ENCODE data around the gene KATNB1. TPM values are rescaled to one million over a fixed set of nuclear protein-coding genes. Genes with fewer than 3 reads are reported as not detected.

KATNB1 gene
- total RNA-seq, 1 experiment from 2014 or later: 37.7 TPM

GRCh38 chr16:57695680-57696069 is 39.9 kb upstream of the KATNB1 start:
- Histone ChIP-seq H3K4me1 (ENCODE audit: insufficient read depth, low read length) (no peaks in the 10 kb centered on the region), H2AFZ (ENCODE audit: low read length) (no peak overlapping the region), H3K79me2 (ENCODE audit: low read length) (no peaks in the 10 kb centered on the region), H3K9me3 (ENCODE audit: low read length) (no peaks in the 10 kb centered on the region), H3K4me2 (ENCODE audit: low read length) (no peak overlapping the region), H3K27me3 (ENCODE audit: low read length) (no peaks in the 10 kb centered on the region), H3K36me3 (ENCODE audit: low read depth, low read length) (no peaks in the 10 kb centered on the region), H3K4me3 (ENCODE audit: low read length) (no peak overlapping the region), H3K9ac (ENCODE audit: low read length) (no peak overlapping the region), H3K9me2 (replicated peaks; ENCODE audit: low read length) (no peaks in the 10 kb centered on the region), H4K20me1 (ENCODE audit: low read length) (no peaks in the 10 kb centered on the region), H3K27ac (ENCODE audit: low read length) (no peak overlapping the region), H3F3A (ENCODE audit: low read length, unreplicated experiment) (no peaks in the 10 kb centered on the region)
- ChIA-PET CTCF (no interaction called here), POLR2A (ENCODE audit: unreplicated experiment) (no interaction called here)
- TF ChIP-seq EZH2 (IDR thresholded peaks at IDR 0.05; ENCODE audit: low read length, unreplicated experiment): no peak
- no peak for TF ChIP-seq CTCF (conservative IDR thresholded peaks at IDR 0.05; ENCODE audit: low read depth, low read length)
- no peak for TF ChIP-seq EZH2phosphoT487 (IDR thresholded peaks at IDR 0.05; ENCODE audit: borderline replicate concordance, low read length)
- intact Hi-C loops (cut with micrococcal nuclease): no loop called here
- no peak for DNase-seq
- no TSS peak for BruUV-seq (replicated peaks)
- ATAC-seq: no peak

- POLR2A ChIA-PET (ENCODE audit: unreplicated experiment): no interaction called here
- no peak overlapping the region for H2AFZ ChIP-seq (ENCODE audit: low read length)
- DNase-seq (no peak), ATAC-seq (no peak)
- CTCF ChIA-PET: no interaction called here
- no TSS peak for BruUV-seq (replicated peaks)
- H3K36me3 ChIP-seq (ENCODE audit: low read depth, low read length): no peaks in the 10 kb centered on the region
- no peak overlapping the region for H3K27ac ChIP-seq (ENCODE audit: low read length)
- H3K9ac ChIP-seq (ENCODE audit: low read length): no peak overlapping the region
- intact Hi-C loops (cut with micrococcal nuclease): no loop called here
- H3K9me2 ChIP-seq (replicated peaks; ENCODE audit: low read length): no peaks in the 10 kb centered on the region
- H4K20me1 ChIP-seq (ENCODE audit: low read length): no peaks in the 10 kb centered on the region
- TF ChIP-seq CTCF (conservative IDR thresholded peaks at IDR 0.05; ENCODE audit: low read depth, low read length): no peak
- no peak for TF ChIP-seq EZH2phosphoT487 (IDR thresholded peaks at IDR 0.05; ENCODE audit: borderline replicate concordance, low read length)
- TF ChIP-seq EZH2 (IDR thresholded peaks at IDR 0.05; ENCODE audit: low read length, unreplicated experiment): no peak
- no peaks in the 10 kb centered on the region for H3K79me2 ChIP-seq (ENCODE audit: low read length)
- no peaks in the 10 kb centered on the region for H3K9me3 ChIP-seq (ENCODE audit: low read length)
- no peaks in the 10 kb centered on the region for H3K4me1 ChIP-seq (ENCODE audit: insufficient read depth, low read length)
- no peaks in the 10 kb centered on the region for H3F3A ChIP-seq (ENCODE audit: low read length, unreplicated experiment)
- H3K4me3 ChIP-seq (ENCODE audit: low read length): no peak overlapping the region
- H3K27me3 ChIP-seq (ENCODE audit: low read length): no peaks in the 10 kb centered on the region
- H3K4me2 ChIP-seq (ENCODE audit: low read length): no peak overlapping the region
These were observed 39.3 kb upstream of the KATNB1 start for GRCh38 chr16:57696240-57696639.

- H3K4me3 ChIP-seq (ENCODE audit: low read length): no peak overlapping the region
- no peak overlapping the region for H3K4me2 ChIP-seq (ENCODE audit: low read length)
- no peaks in the 10 kb centered on the region for H3F3A ChIP-seq (ENCODE audit: low read length, unreplicated experiment)
- no peak for ATAC-seq
- H3K27me3 ChIP-seq (ENCODE audit: low read length): no peaks in the 10 kb centered on the region
- H3K79me2 ChIP-seq (ENCODE audit: low read length): no peaks in the 10 kb centered on the region
- no peaks in the 10 kb centered on the region for H3K9me2 ChIP-seq (replicated peaks; ENCODE audit: low read length)
- no peak overlapping the region for H3K9ac ChIP-seq (ENCODE audit: low read length)
- intact Hi-C loops (cut with micrococcal nuclease): no loop called here
- H2AFZ ChIP-seq (ENCODE audit: low read length): no peak overlapping the region
- H3K36me3 ChIP-seq (ENCODE audit: low read depth, low read length): no peaks in the 10 kb centered on the region
- BruUV-seq (replicated peaks): no TSS peak
- CTCF ChIA-PET: no interaction called here
- H3K4me1 ChIP-seq (ENCODE audit: insufficient read depth, low read length): no peaks in the 10 kb centered on the region
- POLR2A ChIA-PET (ENCODE audit: unreplicated experiment): no interaction called here
- no peak for TF ChIP-seq EZH2 (IDR thresholded peaks at IDR 0.05; ENCODE audit: low read length, unreplicated experiment)
- TF ChIP-seq EZH2phosphoT487 (IDR thresholded peaks at IDR 0.05; ENCODE audit: borderline replicate concordance, low read length): no peak
- no peak for TF ChIP-seq CTCF (conservative IDR thresholded peaks at IDR 0.05; ENCODE audit: low read depth, low read length)
- DNase-seq: no peak
- H4K20me1 ChIP-seq (ENCODE audit: low read length): no peaks in the 10 kb centered on the region
- no peaks in the 10 kb centered on the region for H3K9me3 ChIP-seq (ENCODE audit: low read length)
- H3K27ac ChIP-seq (ENCODE audit: low read length): no peak overlapping the region
These were observed 37.6 kb upstream of the KATNB1 start for GRCh38 chr16:57697896-57698537.
